Ascending aorta (tissue), 2 donors: ENCODE data around the gene TPR. TPM values are rescaled to one million over a fixed set of nuclear protein-coding genes. Genes with fewer than 3 reads are reported as not detected.

ENCODE experiments used
- DNase-seq, 2 donors: peaks; one replicate each; pipeline ENCODE4 v3.0.0-alpha.2; 2019; ENCODE audit warnings: low spot score in 2 of 2
- H3K27ac ChIP-seq, 2 donors: fragments of 200-600 bp; sonication (generic); one replicate each; pipeline ENCODE4 v1.5.1; 2016 to 2017; ENCODE audit warnings: mild to moderate bottlenecking in 1 of 2
- H3K27me3 ChIP-seq: fragments of 200-600 bp; sonication (generic); one replicate; pipeline ENCODE4 v1.5.1; 2017
- H3K36me3 ChIP-seq, 2 donors: fragments of 200-600 bp; sonication (generic); one replicate each; pipeline ENCODE4 v1.5.1; 2016
- H3K4me1 ChIP-seq, 2 donors: fragments of 200-600 bp; sonication (generic); one replicate each; pipeline ENCODE4 v1.5.1; 2016 to 2017; ENCODE audit warnings: mild to moderate bottlenecking in 1 of 2
- H3K4me3 ChIP-seq, 2 donors: fragments of 200-600 bp; sonication (generic); one replicate each; pipeline ENCODE4 v1.5.1; 2016 to 2017; ENCODE audit warnings: mild to moderate bottlenecking in 1 of 2
- H3K9me3 ChIP-seq, 2 donors: fragments of 200-600 bp; sonication (generic); one replicate each; pipeline ENCODE4 v1.5.1; 2016
- intact Hi-C: fragments of 100-400 bp; cut with DNase I; formaldehyde crosslinking; loops from one replicate; pipeline ENCODE4 v1.15.1; 2023
- total RNA-seq: library from RNA; depleted of rRNA; stranded (reverse); fragments of >200 nt; gene quantifications from one replicate; pipeline ENCODE4 v1.1.0, GENCODE V29; 2016
- TF ChIP-seq, protein P1 (sequence below), 3 experiments: fragments of 200-600 bp in 2 of 3; fragments of 450-650 bp in 1 of 3; sonication (generic) in 2 of 3; IDR thresholded peaks; one replicate each; pipeline ENCODE4 v1.5.1; 2016 to 2019; ENCODE audit warnings: antibody characterized with exemption in 3 of 3, mild to moderate bottlenecking in 1 of 3, moderate library complexity in 1 of 3

TPR gene
- total RNA-seq, 1 donor from 2014 or later = 35.7 TPM

DNA sequence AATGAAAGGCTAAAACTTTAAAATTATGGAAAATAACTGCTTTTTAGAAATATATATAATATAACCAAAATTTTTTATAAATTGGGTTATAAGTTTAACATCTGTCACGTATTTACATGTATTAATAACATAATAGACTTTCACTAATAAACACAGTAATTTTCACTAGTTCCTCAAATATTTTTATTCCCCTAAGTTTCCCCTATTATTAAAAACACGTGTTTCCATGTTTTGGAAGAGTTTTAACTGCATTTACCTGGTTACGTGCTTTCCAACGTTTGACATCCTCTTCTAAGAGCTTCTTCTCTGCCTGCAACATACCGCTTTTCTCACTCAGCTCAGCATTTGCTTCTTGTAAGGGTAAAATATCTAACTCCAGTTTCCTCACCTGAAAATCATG is 34.3 kb downstream of the TPR start:
- intact Hi-C loops = no loop called here
- no peaks in the 10 kb centered on the region for H3K27me3 ChIP-seq
- no peak overlapping the region for H3K27ac ChIP-seq
- no peaks in the 10 kb centered on the region for H3K4me1 ChIP-seq
- H3K9me3 ChIP-seq = no peaks in the 10 kb centered on the region
- peaks cover 83 to 92% of the 10 kb centered on the region in 2 donors for H3K36me3 ChIP-seq
- TF ChIP-seq, protein P1, sequence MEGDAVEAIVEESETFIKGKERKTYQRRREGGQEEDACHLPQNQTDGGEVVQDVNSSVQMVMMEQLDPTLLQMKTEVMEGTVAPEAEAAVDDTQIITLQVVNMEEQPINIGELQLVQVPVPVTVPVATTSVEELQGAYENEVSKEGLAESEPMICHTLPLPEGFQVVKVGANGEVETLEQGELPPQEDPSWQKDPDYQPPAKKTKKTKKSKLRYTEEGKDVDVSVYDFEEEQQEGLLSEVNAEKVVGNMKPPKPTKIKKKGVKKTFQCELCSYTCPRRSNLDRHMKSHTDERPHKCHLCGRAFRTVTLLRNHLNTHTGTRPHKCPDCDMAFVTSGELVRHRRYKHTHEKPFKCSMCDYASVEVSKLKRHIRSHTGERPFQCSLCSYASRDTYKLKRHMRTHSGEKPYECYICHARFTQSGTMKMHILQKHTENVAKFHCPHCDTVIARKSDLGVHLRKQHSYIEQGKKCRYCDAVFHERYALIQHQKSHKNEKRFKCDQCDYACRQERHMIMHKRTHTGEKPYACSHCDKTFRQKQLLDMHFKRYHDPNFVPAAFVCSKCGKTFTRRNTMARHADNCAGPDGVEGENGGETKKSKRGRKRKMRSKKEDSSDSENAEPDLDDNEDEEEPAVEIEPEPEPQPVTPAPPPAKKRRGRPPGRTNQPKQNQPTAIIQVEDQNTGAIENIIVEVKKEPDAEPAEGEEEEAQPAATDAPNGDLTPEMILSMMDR (IDR thresholded peaks at IDR 0.05) = no peak
- no peak for DNase-seq
- H3K4me3 ChIP-seq = no peak overlapping the region

DNA sequence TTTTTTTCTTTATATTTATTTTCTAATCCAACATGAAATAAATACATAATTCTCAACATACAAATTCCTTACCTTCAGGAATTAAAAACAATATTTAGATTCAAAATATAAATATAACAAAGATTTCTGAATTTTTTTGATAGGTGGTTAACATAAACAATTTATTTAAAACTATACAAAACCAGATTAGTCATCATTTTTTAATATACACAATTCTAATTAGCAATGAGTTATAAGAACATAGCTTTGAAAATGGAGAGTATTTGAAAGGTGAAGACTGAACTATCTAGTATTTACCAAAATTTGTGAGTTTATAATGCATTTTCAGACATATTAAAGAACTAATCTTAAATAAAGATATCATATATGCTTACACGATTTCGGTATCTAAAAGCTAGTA is 37.5 kb downstream of the TPR start:
- H3K4me3 ChIP-seq = no peak overlapping the region
- peaks cover 79 to 91% of the 10 kb centered on the region in 2 donors for H3K36me3 ChIP-seq
- intact Hi-C loops = loop anchor here (10.0 kb wide), 2 partner anchors 67 to 1623 kb away; no protein-coding TSS in a partner anchor
- DNase-seq = no peak
- H3K27me3 ChIP-seq = no peaks in the 10 kb centered on the region
- H3K4me1 ChIP-seq = no peaks in the 10 kb centered on the region
- H3K9me3 ChIP-seq = no peaks in the 10 kb centered on the region
- H3K27ac ChIP-seq = no peak overlapping the region
- TF ChIP-seq, protein P1 (IDR thresholded peaks at IDR 0.05) = no peak

DNA sequence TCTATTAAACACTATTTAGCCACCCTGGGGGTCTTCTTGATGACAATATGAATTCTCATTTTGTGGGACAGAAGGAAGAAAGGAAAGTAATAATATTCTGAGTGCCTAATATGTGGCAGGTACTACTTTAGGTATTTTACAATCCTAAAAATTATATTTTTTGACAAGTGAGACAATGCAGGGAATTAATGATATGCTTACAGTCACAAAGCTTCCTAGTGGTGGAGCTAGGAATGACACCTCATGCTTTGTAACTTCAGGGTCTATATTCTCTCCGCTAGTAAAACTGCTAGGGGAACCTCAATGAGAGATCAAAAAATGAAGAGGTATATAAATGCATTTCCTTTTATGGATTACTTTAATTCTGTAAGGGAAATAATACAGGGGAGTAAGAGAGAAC is 44.3 kb downstream of the TPR start:
- H3K4me3 ChIP-seq = no peak overlapping the region
- no peaks in the 10 kb centered on the region for H3K4me1 ChIP-seq
- no peak for DNase-seq
- no peaks in the 10 kb centered on the region for H3K27me3 ChIP-seq
- H3K36me3 ChIP-seq = peaks cover 72 to 88% of the 10 kb centered on the region in 2 donors
- intact Hi-C loops = loop anchor here (10.0 kb wide), 2 partner anchors 74 to 1616 kb away; no protein-coding TSS in a partner anchor
- TF ChIP-seq, protein P1 (IDR thresholded peaks at IDR 0.05) = peak in 2 of 3 experiments; percentile 14 to 22
- no peaks in the 10 kb centered on the region for H3K9me3 ChIP-seq
- no peak overlapping the region for H3K27ac ChIP-seq

DNA sequence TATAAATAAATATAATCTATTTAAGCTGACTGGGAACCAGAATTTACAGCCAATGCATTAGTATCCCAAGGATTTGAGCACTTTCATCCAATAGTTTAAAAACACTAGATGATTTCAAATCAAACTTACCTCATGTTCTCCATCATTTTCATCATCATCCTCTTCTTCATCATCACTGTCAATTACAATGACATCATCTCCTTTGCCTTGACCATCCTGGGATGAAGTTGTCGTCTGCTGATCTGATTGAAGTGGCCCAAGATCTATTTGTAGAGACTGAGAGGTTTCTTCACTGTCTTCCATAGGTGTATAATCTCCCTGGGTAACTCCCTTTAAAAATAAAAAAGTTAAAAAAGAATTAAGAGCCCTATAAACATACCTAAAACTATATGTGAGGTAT is 47.7 kb downstream of the TPR start:
- H3K36me3 ChIP-seq = peaks cover 71 to 89% of the 10 kb centered on the region in 2 donors
- TF ChIP-seq, protein P1 (IDR thresholded peaks at IDR 0.05) = no peak
- H3K4me1 ChIP-seq = no peaks in the 10 kb centered on the region
- no peaks in the 10 kb centered on the region for H3K9me3 ChIP-seq
- no peaks in the 10 kb centered on the region for H3K27me3 ChIP-seq
- no peak overlapping the region for H3K4me3 ChIP-seq
- H3K27ac ChIP-seq = no peak overlapping the region
- DNase-seq = no peak
- intact Hi-C loops = no loop called here

DNA sequence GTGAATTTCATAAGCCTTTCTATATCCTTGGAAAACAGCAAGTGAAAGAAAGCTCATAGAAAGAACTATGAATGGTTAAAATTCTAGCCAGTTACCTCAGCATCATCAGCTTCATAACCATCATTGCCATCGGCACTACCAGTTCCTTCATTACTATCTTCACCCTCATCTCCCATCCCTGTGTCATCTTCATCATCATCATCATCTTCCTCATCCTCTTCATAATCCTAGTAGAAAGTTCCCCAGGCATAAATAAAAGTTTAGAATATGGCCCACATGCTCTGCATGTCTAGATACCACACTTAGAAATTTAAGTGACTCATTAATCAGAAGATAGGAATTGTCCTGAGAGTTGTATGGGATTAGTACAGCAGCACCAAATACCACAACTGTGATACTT is 49.0 kb downstream of the TPR start:
- Histone ChIP-seq H3K36me3 (peaks cover 69 to 89% of the 10 kb centered on the region in 2 donors), H3K27me3 (no peaks in the 10 kb centered on the region), H3K4me3 (no peak overlapping the region), H3K9me3 (no peaks in the 10 kb centered on the region), H3K4me1 (no peaks in the 10 kb centered on the region), H3K27ac (no peak overlapping the region)
- TF ChIP-seq, protein P1 (IDR thresholded peaks at IDR 0.05) = no peak
- intact Hi-C loops = no loop called here
- no peak for DNase-seq

DNA sequence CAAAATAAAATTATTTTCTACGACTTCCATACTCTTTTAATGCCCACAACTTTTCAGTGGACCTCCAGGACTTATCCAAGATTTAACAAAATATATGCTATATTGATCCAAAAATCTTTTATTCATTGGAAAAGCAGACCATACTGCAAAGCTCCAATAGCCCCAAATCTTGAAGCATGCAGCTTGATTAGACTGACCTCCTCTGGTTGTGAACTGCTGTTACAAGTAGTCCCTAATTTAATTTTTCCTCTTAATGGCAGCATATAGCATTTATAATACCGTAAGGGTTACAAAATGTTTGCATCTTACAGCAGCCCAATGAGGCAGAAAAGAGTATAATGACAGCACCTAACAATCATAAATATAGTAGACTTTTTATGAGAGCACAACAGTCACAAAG is 49.8 kb downstream of the TPR start:
- Histone ChIP-seq H3K36me3 (peaks cover 68 to 86% of the 10 kb centered on the region in 2 donors), H3K4me3 (no peak overlapping the region), H3K4me1 (no peaks in the 10 kb centered on the region), H3K9me3 (no peaks in the 10 kb centered on the region), H3K27me3 (no peaks in the 10 kb centered on the region), H3K27ac (no peak overlapping the region)
- no peak for DNase-seq
- TF ChIP-seq, protein P1 (IDR thresholded peaks at IDR 0.05) = no peak
- intact Hi-C loops = no loop called here
